ENCODE measurements around the gene PLB1. TPM values are rescaled to one million over a fixed set of nuclear protein-coding genes. Genes with fewer than 3 reads are reported as not detected.

The PLB1 gene
- polyA plus RNA-seq, 3 donors = 20.2 to 35.8 (median 23.9) TPM

- no peaks in the 10 kb centered on the region for H3K9me3 ChIP-seq (replicated peaks in 1 of 2; ENCODE audit: control insufficient read depth in 1 of 2, insufficient read depth in 1 of 2, low read length in 2 of 2)
- no peaks in the 10 kb centered on the region for H3K36me3 ChIP-seq (replicated peaks in 1 of 2; ENCODE audit: control insufficient read depth in 1 of 2, insufficient read depth in 2 of 2, low read length in 2 of 2)
- no peak overlapping the region for H3K27ac ChIP-seq (ENCODE audit: low read depth in 1 of 2, low read length in 2 of 2)
- Mint-ChIP-seq H3K27me3 (ENCODE audit: low read depth in 3 of 3) (peaks cover 0 to 4% (median 1%) of the 10 kb centered on the region in 3 donors), H3K9me3 (no peaks in the 10 kb centered on the region), H3K27ac (no peak overlapping the region), H3K4me1 (peaks cover 6% of the 10 kb centered on the region), H3K36me3 (no peaks in the 10 kb centered on the region), H3K4me3 (no peak overlapping the region)
- H3K27me3 ChIP-seq (ENCODE audit: control insufficient read depth in 2 of 2, insufficient read depth in 2 of 2, low read length in 2 of 2) = no peaks in the 10 kb centered on the region
- H4K20me1 ChIP-seq (ENCODE audit: insufficient read depth, low read length) = no peaks in the 10 kb centered on the region
- H3K4me2 ChIP-seq (replicated peaks; ENCODE audit: extremely low read depth, low read length, poor library complexity, severe bottlenecking) = no peak overlapping the region
- H3K9ac ChIP-seq (ENCODE audit: insufficient read depth, low read length, poor library complexity, severe bottlenecking) = no peak overlapping the region
- no peak for TF ChIP-seq CTCF (IDR thresholded peaks at IDR 0.05)
- DNase-seq = no peak
- no peak overlapping the region for H3K4me3 ChIP-seq (replicated peaks in 1 of 3; ENCODE audit: low read depth in 2 of 3, low read length in 3 of 3)
- peaks cover 0 to 7% of the 10 kb centered on the region in 2 donors for H3K4me1 ChIP-seq (ENCODE audit: control insufficient read depth in 1 of 2, insufficient read depth in 2 of 2, low read length in 2 of 2)
- intact Hi-C loops (cut with micrococcal nuclease) = no loop called here
- WGBS (ENCODE audit: insufficient coverage) = 93% methylated on average over 5 of the region's 7 CpGs
- H3K79me2 ChIP-seq (ENCODE audit: insufficient read depth, low read length) = no peaks in the 10 kb centered on the region
- no peak overlapping the region for H2AFZ ChIP-seq (ENCODE audit: insufficient read depth, low read depth, low read length, poor library complexity, severe bottlenecking)
Observed at GRCh38 chr2:28490558-28490957, 5.3 kb upstream of the PLB1 start.

GRCh38 chr2:28492282-28492681 is 3.6 kb upstream of the PLB1 start:
- no peaks in the 10 kb centered on the region for H3K27me3 ChIP-seq (ENCODE audit: control insufficient read depth in 2 of 2, insufficient read depth in 2 of 2, low read length in 2 of 2)
- Mint-ChIP-seq H3K4me3 (no peak overlapping the region), H3K9me3 (no peaks in the 10 kb centered on the region), H3K36me3 (no peaks in the 10 kb centered on the region), H3K27ac (peak overlapping the region in 1 of 7 donors; percentile 72), H3K4me1 (peaks cover 6% of the 10 kb centered on the region), H3K27me3 (ENCODE audit: low read depth in 3 of 3) (peaks cover 0 to 9% (median 6%) of the 10 kb centered on the region in 3 donors)
- no peak overlapping the region for H3K9ac ChIP-seq (ENCODE audit: insufficient read depth, low read length, poor library complexity, severe bottlenecking)
- H3K4me3 ChIP-seq (replicated peaks in 1 of 3; ENCODE audit: low read depth in 2 of 3, low read length in 3 of 3) = no peak overlapping the region
- H3K27ac ChIP-seq (ENCODE audit: low read depth in 1 of 2, low read length in 2 of 2) = no peak overlapping the region
- no peak for TF ChIP-seq CTCF (IDR thresholded peaks at IDR 0.05)
- H3K4me1 ChIP-seq (ENCODE audit: control insufficient read depth in 1 of 2, insufficient read depth in 2 of 2, low read length in 2 of 2) = peaks cover 0 to 7% of the 10 kb centered on the region in 2 donors
- H2AFZ ChIP-seq (ENCODE audit: insufficient read depth, low read depth, low read length, poor library complexity, severe bottlenecking) = no peak overlapping the region
- no peaks in the 10 kb centered on the region for H3K36me3 ChIP-seq (replicated peaks in 1 of 2; ENCODE audit: control insufficient read depth in 1 of 2, insufficient read depth in 2 of 2, low read length in 2 of 2)
- no peaks in the 10 kb centered on the region for H4K20me1 ChIP-seq (ENCODE audit: insufficient read depth, low read length)
- no peak for DNase-seq
- no CpG with 5 or more reads among the region's 1 CpG for WGBS (ENCODE audit: insufficient coverage)
- H3K79me2 ChIP-seq (ENCODE audit: insufficient read depth, low read length) = no peaks in the 10 kb centered on the region
- no peak overlapping the region for H3K4me2 ChIP-seq (replicated peaks; ENCODE audit: extremely low read depth, low read length, poor library complexity, severe bottlenecking)
- intact Hi-C loops (cut with micrococcal nuclease) = no loop called here
- H3K9me3 ChIP-seq (replicated peaks in 1 of 2; ENCODE audit: control insufficient read depth in 1 of 2, insufficient read depth in 1 of 2, low read length in 2 of 2) = no peaks in the 10 kb centered on the region
